Measurements from ENCODE around the gene SPIC. TPM values are rescaled to one million over a fixed set of nuclear protein-coding genes. Genes with fewer than 3 reads are reported as not detected.
"Not testable (repeated sequence)": the region's sequence is repeated elsewhere in the genome, so short reads cannot be mapped to it uniquely, and the experiment has no call there.

Gene SPIC
- polyA plus RNA-seq, 1 experiment, result not detected

- CTCF ChIA-PET, result interaction anchor here (0.7 kb wide), 1 partner anchor 41 kb away, joined by 3 read pairs; no protein-coding TSS in a partner anchor
- no peaks in the 10 kb centered on the region for H3K27me3 ChIP-seq (ENCODE audit: control insufficient read depth, insufficient read depth, low read length)
- no peak for TF ChIP-seq CTCF (IDR thresholded peaks at IDR 0.05; ENCODE audit: low read depth, low read length)
- no peak overlapping the region for H3K4me3 ChIP-seq (ENCODE audit: low read depth, low read length)
- no peak overlapping the region for H3K27ac ChIP-seq (ENCODE audit: low read depth, low read length)
- no peaks in the 10 kb centered on the region for H3K9me3 ChIP-seq (ENCODE audit: control insufficient read depth, insufficient read depth, low read length)
- DNase-seq (ENCODE audit: low read depth, low spot score), result no peak
- POLR2A ChIA-PET, result no interaction called here
Observed at GRCh38 chr12:101455685-101456084, 19.5 kb upstream of the SPIC start.

GRCh38 chr12:101459642-101460346 lies 15.3 kb upstream of the SPIC start:
- H3K27ac ChIP-seq (ENCODE audit: low read depth, low read length), result no peak overlapping the region
- ChIA-PET CTCF (no interaction called here), POLR2A (no interaction called here)
- DNase-seq (ENCODE audit: low read depth, low spot score), result no peak
- H3K27me3 ChIP-seq (ENCODE audit: control insufficient read depth, insufficient read depth, low read length), result no peaks in the 10 kb centered on the region
- no peak overlapping the region for H3K4me3 ChIP-seq (ENCODE audit: low read depth, low read length)
- TF ChIP-seq CTCF (IDR thresholded peaks at IDR 0.05; ENCODE audit: low read depth, low read length), result no peak
- H3K9me3 ChIP-seq (ENCODE audit: control insufficient read depth, insufficient read depth, low read length), result no peaks in the 10 kb centered on the region

- Histone ChIP-seq H3K27ac (ENCODE audit: low read depth, low read length) (no peak overlapping the region), H3K4me3 (ENCODE audit: low read depth, low read length) (no peak overlapping the region), H3K27me3 (ENCODE audit: control insufficient read depth, insufficient read depth, low read length) (no peaks in the 10 kb centered on the region), H3K9me3 (ENCODE audit: control insufficient read depth, insufficient read depth, low read length) (no peaks in the 10 kb centered on the region)
- no peak for TF ChIP-seq CTCF (IDR thresholded peaks at IDR 0.05; ENCODE audit: low read depth, low read length)
- DNase-seq (ENCODE audit: low read depth, low spot score), result no peak
- CTCF ChIA-PET, result no interaction called here
- POLR2A ChIA-PET, result no interaction called here
Observed at GRCh38 chr12:101468948-101469347, 6.2 kb upstream of the SPIC start.

GRCh38 chr12:101470939-101471338 lies 4.2 kb upstream of the SPIC start:
- Histone ChIP-seq H3K9me3 (ENCODE audit: control insufficient read depth, insufficient read depth, low read length) (no peaks in the 10 kb centered on the region), H3K27ac (ENCODE audit: low read depth, low read length) (no peak overlapping the region), H3K27me3 (ENCODE audit: control insufficient read depth, insufficient read depth, low read length) (no peaks in the 10 kb centered on the region), H3K4me3 (ENCODE audit: low read depth, low read length) (no peak overlapping the region)
- CTCF ChIA-PET, result no interaction called here
- no peak for DNase-seq (ENCODE audit: low read depth, low spot score)
- TF ChIP-seq CTCF (IDR thresholded peaks at IDR 0.05; ENCODE audit: low read depth, low read length), result no peak
- POLR2A ChIA-PET, result no interaction called here

- DNase-seq (ENCODE audit: low read depth, low spot score); H3K27me3 ChIP-seq (ENCODE audit: control insufficient read depth, insufficient read depth, low read length); POLR2A ChIA-PET; H3K9me3 ChIP-seq (ENCODE audit: control insufficient read depth, insufficient read depth, low read length); H3K4me3 ChIP-seq (ENCODE audit: low read depth, low read length); CTCF ChIA-PET; H3K27ac ChIP-seq (ENCODE audit: low read depth, low read length): not testable (repeated sequence)
Observed at GRCh38 chr12:101471878-101472277, 3.3 kb upstream of the SPIC start.

Measured in AG04450 (cell line).